Erythroblast (primary cell): Measurements from ENCODE around the gene GPD2.

Source experiments
- GATA1 ChIP-seq: IDR thresholded peaks from 2 replicates; pipeline ENCODE4 v1.6.1; 2011; ENCODE audit warnings: low read depth, mild to moderate bottlenecking, control low read depth, low read length, moderate library complexity
- POLR2A ChIP-seq: IDR thresholded peaks from 2 replicates; pipeline ENCODE4 v1.6.1; 2011; ENCODE audit warnings: mild to moderate bottlenecking, low read length

DNA sequence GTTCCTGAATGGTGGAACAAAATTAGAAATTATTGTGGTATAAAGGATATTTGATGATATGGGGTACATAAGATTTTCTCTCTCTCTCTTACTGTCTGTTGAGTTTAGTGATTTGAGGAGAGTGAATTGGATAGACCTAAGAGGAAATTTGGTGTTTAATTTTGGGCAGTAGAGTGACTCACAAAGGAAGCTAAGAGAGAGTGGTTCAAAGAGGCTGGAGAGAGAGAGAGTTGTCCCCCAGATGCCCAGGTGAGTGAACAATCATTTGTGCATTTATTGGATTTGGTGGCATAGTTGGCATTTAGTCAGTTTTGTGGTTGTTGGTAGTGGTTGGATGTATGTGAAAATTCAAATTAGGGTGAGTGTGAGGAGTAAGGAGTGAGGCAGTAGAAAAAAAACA lies 56.8 kb downstream of the GPD2 start:
- TF ChIP-seq POLR2A (no peak), GATA1 (no peak)
